MM.1S (cell line): Measurements from ENCODE around the gene SYTL5.

ENCODE experiments used
- CTCF ChIP-seq: fragments of 300-600 bp; sonication (generic); IDR thresholded peaks from 2 replicates; pipeline ENCODE4 v1.5.1; 2016; ENCODE audit warnings: antibody characterized with exemption, low read length, mixed read lengths
- EZH2 ChIP-seq: fragments of 300-600 bp; sonication (generic); optimal IDR thresholded peaks from 2 replicates; pipeline ENCODE3; 2017; ENCODE audit warnings: low read depth, mild to moderate bottlenecking, antibody characterized with exemption, low read length, mixed read lengths

DNA sequence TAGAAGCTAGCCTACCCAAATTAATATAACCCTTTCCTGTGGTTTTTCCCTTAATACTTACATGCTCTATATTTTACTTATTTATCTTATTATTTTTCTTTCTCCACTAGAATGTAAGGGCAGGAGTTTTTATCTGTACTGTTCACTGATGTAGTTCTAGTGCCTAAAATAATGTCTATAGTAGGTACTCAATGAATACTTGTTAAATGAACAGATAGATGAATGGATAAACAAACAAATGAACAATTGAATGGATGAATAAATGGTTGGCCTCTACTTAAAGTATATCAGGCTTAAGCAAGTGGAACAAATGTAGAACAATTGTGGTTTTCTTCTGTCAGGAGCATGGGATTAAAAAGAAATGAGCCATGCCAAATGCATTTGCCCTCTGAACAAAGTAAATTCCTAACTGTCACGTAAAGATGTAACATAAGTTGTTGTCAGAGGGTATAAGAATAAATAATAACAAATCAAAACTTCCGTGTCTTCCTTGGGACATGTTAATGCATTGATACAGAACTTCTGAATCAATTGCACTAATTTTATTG lies 54.1 kb downstream of the SYTL5 start:
- TF ChIP-seq CTCF: no peak
- no peak for TF ChIP-seq EZH2
